Astrocyte of the cerebellum (primary cell): Measurements from ENCODE around the gene LUZP2.

ENCODE experiments used
- DNase-seq: peaks from one replicate; pipeline ENCODE4 v3.0.0-alpha.2; 2011; ENCODE audit warnings: low read depth
- H3K4me3 ChIP-seq: 2 replicates; pipeline ENCODE4 v1.5.1; 2011; ENCODE audit warnings: mild to moderate bottlenecking, low read depth, low read length, moderate library complexity
- CTCF ChIP-seq: IDR thresholded peaks from 2 replicates; pipeline ENCODE4 v1.5.1; 2012; ENCODE audit warnings: low read length, low read depth, moderate library complexity, mild to moderate bottlenecking; ENCODE audit errors: missing control alignments
- in situ Hi-C: cut with HindIII; loops from 2 replicates; pipeline ENCODE4 v1.10.0; 2017; ENCODE audit warnings: low sequenced_read_pairs

Gene LUZP2

GRCh38 chr11:24489477-24489876 lies 7.4 kb upstream of the LUZP2 start:
- in situ Hi-C loops, result no loop called here
- H3K4me3 ChIP-seq, result no peak overlapping the region
- no peak for TF ChIP-seq CTCF
- DNase-seq, result no peak

- no peak for DNase-seq
- in situ Hi-C loops, result no loop called here
- H3K4me3 ChIP-seq, result peak overlapping the region; percentile 60
- no peak for TF ChIP-seq CTCF
These were observed 492 bp upstream of the LUZP2 start for GRCh38 chr11:24496386-24496735.

DNA sequence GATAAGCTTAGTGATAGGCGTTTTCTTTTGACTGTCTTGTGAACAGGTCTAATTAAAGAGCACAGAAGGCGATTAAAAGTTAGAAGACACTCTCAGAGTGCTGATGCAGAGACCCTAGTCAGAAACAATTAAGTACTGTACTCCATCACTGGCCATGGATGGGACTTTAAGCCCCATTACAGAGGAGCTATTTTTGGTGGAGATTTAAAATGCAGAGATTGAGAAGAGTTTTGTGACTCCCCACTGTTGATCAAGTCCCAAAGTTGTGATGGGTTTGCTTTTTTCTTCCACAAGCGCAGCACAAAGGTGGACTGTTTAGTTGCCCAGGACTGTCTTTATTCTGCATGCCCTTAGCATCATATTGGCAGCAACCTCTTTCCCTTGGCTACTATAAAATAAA lies 978 bp downstream of the LUZP2 start:
- TF ChIP-seq CTCF, result no peak
- DNase-seq, result no peak

DNA sequence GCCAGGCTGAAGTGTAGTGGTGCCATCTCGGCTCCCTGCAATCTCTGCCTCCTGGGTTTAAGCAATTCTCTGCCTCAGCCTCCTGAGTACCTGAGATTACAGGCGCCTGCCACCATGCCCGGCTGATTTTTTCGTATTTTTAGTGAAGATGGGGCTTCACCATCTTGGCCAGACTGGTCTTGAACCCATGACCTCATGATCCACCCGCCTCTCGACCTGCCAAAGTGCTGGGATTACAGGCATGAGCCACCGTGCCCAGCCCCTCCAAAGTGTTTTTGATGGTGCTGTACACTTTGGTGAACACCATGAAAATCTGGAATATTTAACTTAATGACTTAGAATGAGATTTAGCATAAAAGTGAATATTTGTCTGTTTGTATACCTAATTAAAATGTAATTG lies 5.6 kb downstream of the LUZP2 start:
- in situ Hi-C loops, result no loop called here
- H3K4me3 ChIP-seq, result no peak overlapping the region
- DNase-seq, result no peak
- no peak for TF ChIP-seq CTCF

More for the DNA sequence above, 978 bp downstream of the LUZP2 start:
- H3K4me3 ChIP-seq, result no peak overlapping the region
- in situ Hi-C loops, result no loop called here

GRCh38 chr11:24509114-24509513 lies 12.3 kb downstream of the LUZP2 start:
- H3K4me3 ChIP-seq, result no peak overlapping the region
- peak; percentile 34 for TF ChIP-seq CTCF
- no peak for DNase-seq
- in situ Hi-C loops, result no loop called here

GRCh38 chr11:24511511-24511910 lies 14.7 kb downstream of the LUZP2 start:
- no peak overlapping the region for H3K4me3 ChIP-seq
- in situ Hi-C loops, result no loop called here
- no peak for TF ChIP-seq CTCF
- DNase-seq, result no peak

DNA sequence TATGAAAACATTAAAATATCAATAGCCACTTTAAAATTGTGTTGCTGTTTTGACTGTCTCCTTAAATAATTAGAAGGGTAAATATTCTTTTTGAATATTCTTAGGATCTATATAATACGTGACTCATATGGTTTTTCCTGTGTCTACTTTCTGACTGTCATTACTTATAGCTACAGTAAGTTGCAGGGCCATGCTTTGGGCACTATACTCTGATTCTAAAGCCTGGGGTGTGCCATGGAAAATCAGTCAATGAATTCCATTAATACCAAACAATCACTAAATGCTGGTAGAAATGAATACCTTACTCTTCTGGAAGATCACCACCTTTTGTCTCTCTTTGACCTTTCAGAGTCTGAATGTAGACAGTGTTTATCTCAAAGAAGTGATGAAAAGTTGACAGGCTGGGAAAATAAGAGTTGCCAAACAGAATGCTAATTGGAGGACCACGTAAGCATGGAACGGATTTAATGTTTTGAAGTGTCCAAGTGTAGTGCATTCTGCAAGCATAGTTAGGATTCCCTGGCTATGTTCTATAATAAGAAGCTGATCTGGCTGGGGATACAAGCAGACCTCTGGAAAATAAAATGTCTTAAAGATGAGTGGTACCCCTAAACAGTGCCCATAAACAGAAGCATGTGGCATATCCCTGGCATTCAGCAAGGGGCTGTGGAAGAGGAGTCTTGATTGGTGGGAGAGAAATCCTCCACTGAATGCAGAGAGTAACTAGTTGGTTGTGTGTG lies 16.8 kb downstream of the LUZP2 start:
- DNase-seq, result no peak

More for the DNA sequence above, 16.8 kb downstream of the LUZP2 start:
- in situ Hi-C loops, result no loop called here
- no peak for TF ChIP-seq CTCF
- no peak overlapping the region for H3K4me3 ChIP-seq
